Measurements from ENCODE around the gene CALN1.

GRCh38 chr7:71761336-71761735, 650.8 kb downstream of the CALN1 start:
- TF ChIP-seq CTCF (IDR thresholded peaks at IDR 0.05) (no peak), EP300 (IDR thresholded peaks at IDR 0.05) (no peak), POLR2A (IDR thresholded peaks at IDR 0.05) (no peak)

Measured in ovary (tissue), 3 donors.